KMS-11 (cell line): ENCODE data around the gene STEAP3.

Experiments used
- H2AFZ ChIP-seq: fragments of 200-600 bp; sonication (generic); 2 replicates; pipeline ENCODE4 v1.6.1; 2016; ENCODE audit warnings: antibody characterized with exemption, mixed run types, low read depth
- H3K27ac ChIP-seq: fragments of 200-600 bp; sonication (generic); 2 replicates; pipeline ENCODE4 v1.6.1; 2016; ENCODE audit warnings: mild to moderate bottlenecking, mixed run types
- H3K27me3 ChIP-seq: fragments of 200-600 bp; sonication (generic); 2 replicates; pipeline ENCODE4 v1.6.1; 2017; ENCODE audit warnings: mild to moderate bottlenecking, low read depth, mixed run types, moderate library complexity; ENCODE audit not compliant: insufficient read depth
- H3K36me3 ChIP-seq: fragments of 200-600 bp; sonication (generic); 2 replicates; pipeline ENCODE4 v1.6.1; 2017; ENCODE audit warnings: mild to moderate bottlenecking, mixed run types; ENCODE audit not compliant: insufficient read depth
- H3K4me1 ChIP-seq: fragments of 200-600 bp; sonication (generic); 2 replicates; pipeline ENCODE4 v1.6.1; 2016; ENCODE audit warnings: mild to moderate bottlenecking, low read depth, mixed run types; ENCODE audit not compliant: poor library complexity, severe bottlenecking
- H3K4me2 ChIP-seq: fragments of 200-600 bp; sonication (generic); 2 replicates; pipeline ENCODE4 v1.7.0; 2016; ENCODE audit warnings: mild to moderate bottlenecking, mixed run types
- H3K4me3 ChIP-seq: fragments of 200-600 bp; sonication (generic); IDR thresholded peaks from 2 replicates; pipeline ENCODE4 v1.6.1; 2017; ENCODE audit warnings: low read depth, low read length, mixed read lengths; ENCODE audit not compliant: insufficient read depth
- H3K79me2 ChIP-seq: fragments of 200-600 bp; sonication (generic); 2 replicates; pipeline ENCODE4 v1.6.1; 2016; ENCODE audit warnings: low read depth, mixed run types; ENCODE audit not compliant: insufficient read depth
- H3K9ac ChIP-seq: fragments of 200-600 bp; sonication (generic); 2 replicates; pipeline ENCODE4 v1.6.1; 2016; ENCODE audit warnings: mild to moderate bottlenecking, mixed run types
- H4K20me1 ChIP-seq: fragments of 200-600 bp; sonication (generic); 2 replicates; pipeline ENCODE4 v1.6.1; 2016; ENCODE audit warnings: mild to moderate bottlenecking, mixed run types; ENCODE audit not compliant: insufficient read depth
- CTCF ChIP-seq: fragments of 200-600 bp; sonication (generic); conservative IDR thresholded peaks from 2 replicates; pipeline ENCODE4 v1.6.1; 2017; ENCODE audit warnings: low read depth, mild to moderate bottlenecking, antibody characterized with exemption, low read length, moderate library complexity, mixed read lengths

STEAP3 gene

GRCh38 chr2:119222863-119223520, 642 bp upstream of the STEAP3 start:
- H3K4me2 ChIP-seq, result peak overlapping the region; percentile 45
- no peak for TF ChIP-seq CTCF
- no peaks in the 10 kb centered on the region for H4K20me1 ChIP-seq
- H3K4me3 ChIP-seq, result no peak overlapping the region
- H3K4me1 ChIP-seq, result peaks cover 5% of the 10 kb centered on the region
- no peaks in the 10 kb centered on the region for H3K79me2 ChIP-seq
- peak overlapping the region; percentile 78 for H2AFZ ChIP-seq
- peak overlapping the region; percentile 81 for H3K9ac ChIP-seq
- H3K36me3 ChIP-seq, result no peaks in the 10 kb centered on the region
- H3K27ac ChIP-seq, result no peak overlapping the region
- H3K27me3 ChIP-seq, result no peaks in the 10 kb centered on the region

GRCh38 chr2:119224391-119225104, 914 bp downstream of the STEAP3 start:
- Histone ChIP-seq H3K79me2 (no peaks in the 10 kb centered on the region), H3K4me2 (peak overlapping the region; percentile 45), H3K4me3 (no peak overlapping the region), H4K20me1 (no peaks in the 10 kb centered on the region), H2AFZ (peak overlapping the region; percentile 78; the same call in 1 of the 2 replicates), H3K27me3 (no peaks in the 10 kb centered on the region), H3K36me3 (no peaks in the 10 kb centered on the region), H3K9ac (peak overlapping the region; percentile 81), H3K4me1 (no peaks in the 10 kb centered on the region), H3K27ac (no peak overlapping the region)
- TF ChIP-seq CTCF, result no peak

GRCh38 chr2:119225105-119225865, 1.7 kb downstream of the STEAP3 start:
- Histone ChIP-seq H3K4me2 (0 out of 2 replicates have a peak overlapping the region, but pooled peaks have one; percentile 45), H3K36me3 (no peaks in the 10 kb centered on the region), H3K27me3 (no peaks in the 10 kb centered on the region), H4K20me1 (no peaks in the 10 kb centered on the region), H2AFZ (no peak overlapping the region), H3K4me3 (no peak overlapping the region), H3K79me2 (no peaks in the 10 kb centered on the region), H3K27ac (no peak overlapping the region), H3K4me1 (no peaks in the 10 kb centered on the region), H3K9ac (no peak overlapping the region)
- no peak for TF ChIP-seq CTCF

GRCh38 chr2:119225926-119226325, 2.3 kb downstream of the STEAP3 start:
- no peak for TF ChIP-seq CTCF
- no peaks in the 10 kb centered on the region for H3K79me2 ChIP-seq
- no peaks in the 10 kb centered on the region for H3K36me3 ChIP-seq
- H3K27me3 ChIP-seq, result no peaks in the 10 kb centered on the region
- no peak overlapping the region for H3K4me2 ChIP-seq
- no peaks in the 10 kb centered on the region for H4K20me1 ChIP-seq
- H3K9ac ChIP-seq, result no peak overlapping the region
- H2AFZ ChIP-seq, result no peak overlapping the region
- H3K4me3 ChIP-seq, result no peak overlapping the region
- H3K27ac ChIP-seq, result no peak overlapping the region
- no peaks in the 10 kb centered on the region for H3K4me1 ChIP-seq
